SK-N-SH (cell line): ENCODE measurements around the gene TTC39C.

ENCODE experiments used
- EZH2phosphoT487 ChIP-seq: fragments of 200-600 bp; sonication (generic); IDR thresholded peaks from 2 replicates; pipeline ENCODE4 v1.6.1; 2017; ENCODE audit warnings: low read depth, mixed run types, mild to moderate bottlenecking, antibody characterized with exemption, moderate library complexity, borderline replicate concordance
- FOXM1 ChIP-seq: IDR thresholded peaks from 2 replicates; pipeline ENCODE4 v1.4.0; 2012; ENCODE audit warnings: low read depth, mild to moderate bottlenecking
- GABPA ChIP-seq: IDR thresholded peaks from 2 replicates; pipeline ENCODE4 v1.4.0; 2012; ENCODE audit warnings: low read depth, mild to moderate bottlenecking
- POLR2AphosphoS5 ChIP-seq: IDR thresholded peaks from 2 replicates; pipeline ENCODE4 v1.6.1; 2012; ENCODE audit warnings: low read depth, low read length
- RAD21 ChIP-seq: IDR thresholded peaks from 2 replicates; pipeline ENCODE4 v1.6.1; 2012; ENCODE audit warnings: mild to moderate bottlenecking, low read length
- REST ChIP-seq: IDR thresholded peaks from 2 replicates; pipeline ENCODE4 v1.6.1; 2012; ENCODE audit warnings: mild to moderate bottlenecking, low read depth, low read length, moderate library complexity
- SIN3A ChIP-seq: IDR thresholded peaks from 2 replicates; pipeline ENCODE4 v1.6.1; 2012; ENCODE audit warnings: low read depth, mild to moderate bottlenecking, low read length, moderate library complexity, borderline replicate concordance
- SMC3 ChIP-seq: IDR thresholded peaks from 2 replicates; pipeline ENCODE4 v1.6.1; 2012; ENCODE audit warnings: low read depth, low read length, improper control_type of control experiment
- TAF1 ChIP-seq: IDR thresholded peaks from 2 replicates; pipeline ENCODE4 v1.6.1; 2012; ENCODE audit warnings: low read depth, mild to moderate bottlenecking, low read length, moderate library complexity, borderline replicate concordance
- TCF12 ChIP-seq: IDR thresholded peaks from 2 replicates; pipeline ENCODE4 v1.4.0; 2012
- YY1 ChIP-seq: IDR thresholded peaks from 2 replicates; pipeline ENCODE4 v1.4.0; 2012; ENCODE audit warnings: low read depth, mild to moderate bottlenecking
- TF ChIP-seq, protein P1 (sequence below): fragments of 200-600 bp; sonication (generic); IDR thresholded peaks from 2 replicates; pipeline ENCODE4 v1.6.1; 2017; ENCODE audit warnings: antibody characterized with exemption, mild to moderate bottlenecking, moderate library complexity

DNA sequence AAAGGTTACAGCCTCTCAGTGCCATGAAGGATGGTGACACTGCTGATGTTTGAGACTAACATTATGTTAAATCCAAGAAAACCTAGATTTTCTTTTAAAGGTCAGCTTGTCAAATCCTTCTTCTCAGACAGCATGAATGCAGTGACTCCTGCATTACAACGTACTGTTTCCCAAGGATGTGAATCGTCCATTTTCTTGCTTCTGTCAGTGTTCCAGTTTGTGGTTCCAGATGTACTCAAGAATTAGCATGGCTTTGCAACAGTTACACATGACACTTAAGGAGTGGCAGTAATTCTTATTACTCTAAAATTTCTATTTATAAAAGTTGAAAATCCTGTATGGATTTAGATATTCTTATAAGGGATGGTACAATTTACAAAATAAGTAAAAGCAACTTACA lies 1.5 kb upstream of the TTC39C start:
- no peak for TF ChIP-seq SIN3A
- TF ChIP-seq TCF12, result no peak
- TF ChIP-seq, protein P1, sequence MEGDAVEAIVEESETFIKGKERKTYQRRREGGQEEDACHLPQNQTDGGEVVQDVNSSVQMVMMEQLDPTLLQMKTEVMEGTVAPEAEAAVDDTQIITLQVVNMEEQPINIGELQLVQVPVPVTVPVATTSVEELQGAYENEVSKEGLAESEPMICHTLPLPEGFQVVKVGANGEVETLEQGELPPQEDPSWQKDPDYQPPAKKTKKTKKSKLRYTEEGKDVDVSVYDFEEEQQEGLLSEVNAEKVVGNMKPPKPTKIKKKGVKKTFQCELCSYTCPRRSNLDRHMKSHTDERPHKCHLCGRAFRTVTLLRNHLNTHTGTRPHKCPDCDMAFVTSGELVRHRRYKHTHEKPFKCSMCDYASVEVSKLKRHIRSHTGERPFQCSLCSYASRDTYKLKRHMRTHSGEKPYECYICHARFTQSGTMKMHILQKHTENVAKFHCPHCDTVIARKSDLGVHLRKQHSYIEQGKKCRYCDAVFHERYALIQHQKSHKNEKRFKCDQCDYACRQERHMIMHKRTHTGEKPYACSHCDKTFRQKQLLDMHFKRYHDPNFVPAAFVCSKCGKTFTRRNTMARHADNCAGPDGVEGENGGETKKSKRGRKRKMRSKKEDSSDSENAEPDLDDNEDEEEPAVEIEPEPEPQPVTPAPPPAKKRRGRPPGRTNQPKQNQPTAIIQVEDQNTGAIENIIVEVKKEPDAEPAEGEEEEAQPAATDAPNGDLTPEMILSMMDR, result no peak
- TF ChIP-seq YY1, result no peak
- no peak for TF ChIP-seq POLR2AphosphoS5
- TF ChIP-seq GABPA, result no peak
- no peak for TF ChIP-seq REST
- no peak for TF ChIP-seq SMC3
- TF ChIP-seq TAF1, result no peak
- TF ChIP-seq RAD21, result no peak
- TF ChIP-seq EZH2phosphoT487, result no peak
- no peak for TF ChIP-seq FOXM1
